Lower lobe of right lung (tissue), 2 donors: Measurements from ENCODE around the gene BCKDHB. TPM values are rescaled to one million over a fixed set of nuclear protein-coding genes. Genes with fewer than 3 reads are reported as not detected.

Experiments used
- ATAC-seq, 2 donors: fragments of 200-7000 bp; cut with Tn5 transposase; one replicate each; pipeline ENCODE4 v1.9.1; 2020 to 2022; ENCODE audit warnings: mild to moderate bottlenecking in 2 of 2, moderate library complexity in 2 of 2
- DNase-seq: peaks from one replicate; pipeline ENCODE4 v3.0.0-alpha.2; 2020
- H3K27ac ChIP-seq: fragments of 200-600 bp; one replicate; pipeline ENCODE4 v1.8.0; 2022
- H3K27me3 ChIP-seq: fragments of 200-600 bp; one replicate; pipeline ENCODE4 v1.8.0; 2022; ENCODE audit warnings: low read depth
- H3K36me3 ChIP-seq: fragments of 200-600 bp; one replicate; pipeline ENCODE4 v1.8.0; 2022; ENCODE audit warnings: mild to moderate bottlenecking
- H3K4me1 ChIP-seq: fragments of 200-600 bp; one replicate; pipeline ENCODE4 v1.8.0; 2022
- H3K4me3 ChIP-seq: fragments of 200-600 bp; one replicate; pipeline ENCODE4 v1.8.0; 2022; ENCODE audit warnings: mild to moderate bottlenecking
- H3K9me3 ChIP-seq: fragments of 200-600 bp; one replicate; pipeline ENCODE4 v1.8.0; 2022
- intact Hi-C: fragments of 100-400 bp; cut with DNase I; formaldehyde crosslinking; loops from one replicate; pipeline ENCODE4 v1.11.0; 2022
- total RNA-seq: library from RNA; stranded (reverse); fragmentation: NEBNext Ultra II Directional; extraction: Animal tissue kit (Norgen Biotek cat#: 25700); gene quantifications from one replicate; pipeline ENCODE4 v1.2.1, GENCODE V29; 2021
- TF ChIP-seq, protein P1 (sequence below): fragments of 200-600 bp; IDR thresholded peaks from one replicate; pipeline ENCODE4 v1.8.0; 2022; ENCODE audit warnings: antibody characterized with exemption, mild to moderate bottlenecking
- donor health status: DM: no; HTN: yes; CAD: no; lungs with severe emphysema.

BCKDHB gene
- total RNA-seq, 1 donor from 2014 or later = 13.8 TPM

DNA sequence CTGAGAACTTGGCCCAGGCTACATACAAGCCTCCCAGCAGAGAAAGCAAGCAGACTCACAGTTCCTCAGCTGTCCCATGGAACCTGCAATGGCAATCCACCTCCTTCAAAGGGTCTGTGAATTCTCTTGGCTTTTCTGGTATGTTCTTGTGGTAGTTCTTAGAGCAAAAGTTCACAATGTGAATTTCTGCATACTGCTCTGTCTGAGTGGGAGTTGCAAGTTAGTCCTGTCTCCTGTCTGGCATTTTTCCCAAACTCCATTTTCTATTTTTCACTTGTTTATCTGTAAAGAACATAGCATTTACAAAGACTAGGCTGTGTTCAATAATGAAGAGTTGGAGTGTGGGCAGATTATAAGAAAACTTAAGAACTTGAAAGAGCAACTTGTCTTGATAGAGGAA lies 269.9 kb downstream of the BCKDHB start:
- ATAC-seq (no peak), DNase-seq (no peak)
- intact Hi-C loops = no loop called here

DNA sequence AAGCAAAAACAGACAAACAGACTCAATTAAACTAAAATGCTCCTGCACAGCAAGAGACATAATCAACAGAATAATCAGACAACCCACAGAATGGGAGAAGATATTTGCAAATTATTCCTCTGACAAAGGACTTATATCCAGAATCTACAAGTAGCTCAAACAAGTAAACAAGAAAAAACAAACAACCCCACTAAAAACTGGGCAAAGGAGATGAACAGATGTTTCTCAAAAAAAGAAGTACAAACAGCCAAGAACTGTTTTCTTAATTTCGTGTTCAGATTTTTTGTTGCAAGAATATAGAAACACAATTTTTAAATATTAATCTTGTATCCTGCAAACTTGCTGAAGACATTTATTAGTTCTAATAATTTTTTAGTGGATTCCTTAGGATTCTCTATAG lies 274.1 kb downstream of the BCKDHB start:
- Histone ChIP-seq H3K4me3 (no peak overlapping the region), H3K4me1 (no peaks in the 10 kb centered on the region), H3K27ac (no peak overlapping the region), H3K27me3 (no peaks in the 10 kb centered on the region), H3K36me3 (no peaks in the 10 kb centered on the region), H3K9me3 (no peaks in the 10 kb centered on the region)
- TF ChIP-seq, protein P1, sequence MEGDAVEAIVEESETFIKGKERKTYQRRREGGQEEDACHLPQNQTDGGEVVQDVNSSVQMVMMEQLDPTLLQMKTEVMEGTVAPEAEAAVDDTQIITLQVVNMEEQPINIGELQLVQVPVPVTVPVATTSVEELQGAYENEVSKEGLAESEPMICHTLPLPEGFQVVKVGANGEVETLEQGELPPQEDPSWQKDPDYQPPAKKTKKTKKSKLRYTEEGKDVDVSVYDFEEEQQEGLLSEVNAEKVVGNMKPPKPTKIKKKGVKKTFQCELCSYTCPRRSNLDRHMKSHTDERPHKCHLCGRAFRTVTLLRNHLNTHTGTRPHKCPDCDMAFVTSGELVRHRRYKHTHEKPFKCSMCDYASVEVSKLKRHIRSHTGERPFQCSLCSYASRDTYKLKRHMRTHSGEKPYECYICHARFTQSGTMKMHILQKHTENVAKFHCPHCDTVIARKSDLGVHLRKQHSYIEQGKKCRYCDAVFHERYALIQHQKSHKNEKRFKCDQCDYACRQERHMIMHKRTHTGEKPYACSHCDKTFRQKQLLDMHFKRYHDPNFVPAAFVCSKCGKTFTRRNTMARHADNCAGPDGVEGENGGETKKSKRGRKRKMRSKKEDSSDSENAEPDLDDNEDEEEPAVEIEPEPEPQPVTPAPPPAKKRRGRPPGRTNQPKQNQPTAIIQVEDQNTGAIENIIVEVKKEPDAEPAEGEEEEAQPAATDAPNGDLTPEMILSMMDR = no peak
- intact Hi-C loops = no loop called here
- ATAC-seq (no peak), DNase-seq (no peak)

More for the DNA sequence above, 269.9 kb downstream of the BCKDHB start:
- Histone ChIP-seq H3K4me3 (no peak overlapping the region), H3K36me3 (no peaks in the 10 kb centered on the region), H3K9me3 (no peaks in the 10 kb centered on the region), H3K27me3 (no peaks in the 10 kb centered on the region), H3K27ac (no peak overlapping the region), H3K4me1 (no peaks in the 10 kb centered on the region)
- TF ChIP-seq, protein P1 = no peak

DNA sequence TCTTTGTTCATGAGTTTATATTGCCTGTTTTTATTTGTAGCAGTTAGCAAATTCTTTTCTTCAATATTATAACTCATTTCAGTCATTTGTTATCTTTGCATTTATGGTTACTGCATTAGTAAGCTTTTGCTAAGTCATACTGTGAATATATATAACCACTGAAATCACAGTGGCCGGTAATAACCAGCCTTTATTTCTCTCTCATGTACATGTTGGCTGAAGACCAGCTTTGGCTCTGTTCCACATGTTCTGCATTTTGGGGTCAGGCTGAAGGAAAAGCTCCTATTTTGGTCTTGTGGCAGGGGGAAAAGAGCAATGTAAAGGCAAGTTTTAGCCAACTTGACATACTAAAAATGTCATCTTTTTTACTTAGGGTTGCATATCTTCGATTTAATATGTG lies 276.3 kb downstream of the BCKDHB start:
- DNase-seq (no peak), ATAC-seq (no peak)
- TF ChIP-seq, protein P1 = no peak
- no peaks in the 10 kb centered on the region for H3K9me3 ChIP-seq
- no peaks in the 10 kb centered on the region for H3K27me3 ChIP-seq
- no peaks in the 10 kb centered on the region for H3K4me1 ChIP-seq
- intact Hi-C loops = no loop called here
- H3K36me3 ChIP-seq = no peaks in the 10 kb centered on the region
- H3K27ac ChIP-seq = no peak overlapping the region
- no peak overlapping the region for H3K4me3 ChIP-seq

DNA sequence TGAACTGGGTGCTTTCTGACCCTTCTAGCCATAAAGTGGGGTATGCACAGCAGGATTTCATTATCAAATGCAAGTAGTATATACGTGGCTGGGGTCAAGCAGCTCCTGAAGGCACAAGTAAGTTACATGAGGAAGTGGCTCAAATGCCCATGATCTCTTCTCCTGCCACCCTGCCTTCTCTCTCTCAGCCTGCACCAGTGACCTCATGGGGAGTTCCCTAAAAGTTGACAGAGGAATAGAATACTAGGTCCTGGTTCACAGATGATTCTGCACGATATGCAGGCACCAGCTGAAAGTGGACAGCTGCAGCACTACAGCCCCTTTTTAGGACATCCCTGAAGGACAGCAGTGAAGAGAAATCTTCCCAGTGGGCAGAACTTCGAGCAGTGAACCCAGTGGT lies 282.0 kb downstream of the BCKDHB start:
- DNase-seq = no peak
- Histone ChIP-seq H3K9me3 (no peaks in the 10 kb centered on the region), H3K27me3 (no peaks in the 10 kb centered on the region), H3K27ac (no peak overlapping the region), H3K36me3 (no peaks in the 10 kb centered on the region), H3K4me3 (no peak overlapping the region), H3K4me1 (no peaks in the 10 kb centered on the region)
- intact Hi-C loops = no loop called here
- TF ChIP-seq, protein P1 = no peak
- ATAC-seq = no peak

Other genes with a start within 250 kb of the BCKDHB start
- gene ELOVL4, start 159.1 kb upstream of the BCKDHB start, total RNA-seq = 0.24 TPM
- 1.7 TPM for gene TTK, start 102.0 kb upstream of the BCKDHB start, total RNA-seq